GM23248 (cell line): ENCODE data around the gene CRYBG1. TPM values are rescaled to one million over a fixed set of nuclear protein-coding genes. Genes with fewer than 3 reads are reported as not detected.

ENCODE experiments used
- DNase-seq: peaks from one replicate; pipeline ENCODE4 v3.0.0-alpha.2; 2015
- H2AFZ ChIP-seq: fragments of 200-600 bp; sonication (generic); 2 replicates; pipeline ENCODE4 v1.6.1; 2016; ENCODE audit warnings: antibody characterized with exemption
- H3F3A ChIP-seq: fragments of 200-600 bp; sonication (generic); 2 replicates; pipeline ENCODE4 v1.6.1; 2016; ENCODE audit warnings: mild to moderate bottlenecking, antibody characterized with exemption, mixed run types; ENCODE audit not compliant: insufficient read depth
- H3K27ac ChIP-seq: fragments of 200-600 bp; sonication (generic); 2 replicates; pipeline ENCODE4 v1.5.1; 2016; ENCODE audit warnings: mild to moderate bottlenecking
- H3K27me3 ChIP-seq: fragments of 200-600 bp; sonication (generic); replicated peaks from 2 replicates; pipeline ENCODE4 v1.6.1; 2016; ENCODE audit warnings: mild to moderate bottlenecking; ENCODE audit not compliant: insufficient read depth
- H3K36me3 ChIP-seq: fragments of 200-600 bp; sonication (generic); 2 replicates; pipeline ENCODE4 v1.6.1; 2016; ENCODE audit warnings: low read depth, mild to moderate bottlenecking
- H3K4me1 ChIP-seq: fragments of 200-600 bp; sonication (generic); 2 replicates; pipeline ENCODE4 v1.6.1; 2016; ENCODE audit warnings: mild to moderate bottlenecking; ENCODE audit not compliant: insufficient read depth
- H3K4me2 ChIP-seq: fragments of 200-600 bp; sonication (generic); one replicate; pipeline ENCODE4 v1.6.1; 2016; ENCODE audit warnings: mild to moderate bottlenecking; ENCODE audit not compliant: unreplicated experiment
- H3K4me3 ChIP-seq: fragments of 200-600 bp; sonication (generic); 2 replicates; pipeline ENCODE4 v1.5.1; 2016; ENCODE audit warnings: mild to moderate bottlenecking
- H3K79me2 ChIP-seq: fragments of 200-600 bp; sonication (generic); 2 replicates; pipeline ENCODE4 v1.6.1; 2016; ENCODE audit warnings: mild to moderate bottlenecking; ENCODE audit not compliant: insufficient read depth
- H3K9ac ChIP-seq: fragments of 200-600 bp; sonication (generic); 2 replicates; pipeline ENCODE4 v1.6.1; 2016; ENCODE audit warnings: mild to moderate bottlenecking
- H3K9me2 ChIP-seq: fragments of 200-600 bp; sonication (generic); 2 replicates; pipeline ENCODE4 v1.6.1; 2016; ENCODE audit warnings: mixed run types, mild to moderate bottlenecking, moderate library complexity; ENCODE audit not compliant: insufficient read depth
- H3K9me3 ChIP-seq: fragments of 200-600 bp; sonication (generic); one replicate; pipeline ENCODE4 v1.6.1; 2017; ENCODE audit warnings: low read depth
- H4K20me1 ChIP-seq: fragments of 200-600 bp; sonication (generic); 2 replicates; pipeline ENCODE4 v1.6.0; 2016; ENCODE audit not compliant: insufficient read depth
- EZH2 ChIP-seq: fragments of 200-600 bp; sonication (generic); IDR thresholded peaks from 2 replicates; pipeline ENCODE4 v1.6.1; 2018; ENCODE audit warnings: antibody characterized with exemption, mild to moderate bottlenecking; ENCODE audit not compliant: insufficient read depth, poor library complexity, severe bottlenecking
- EZH2phosphoT487 ChIP-seq: fragments of 200-600 bp; sonication (generic); IDR thresholded peaks from 2 replicates; pipeline ENCODE4 v1.6.1; 2018; ENCODE audit warnings: antibody characterized with exemption, moderate library complexity, mild to moderate bottlenecking, low read depth; ENCODE audit not compliant: insufficient read depth
- WGBS, 2 experiments: methylation state at CpG; one replicate each; pipeline ENCODE4 v1.1.6; 2015 to 2017; ENCODE audit warnings: low lambda C conversion rate in 2 of 2, low coverage in 1 of 2; ENCODE audit errors: missing lambda C conversion rate in 2 of 2; 5-methylcytosine and 5-hydroxymethylcytosine counted together
- in situ Hi-C: fragments of 300-500 bp; cut with MboI; formaldehyde crosslinking; loops from 2 replicates; pipeline ENCODE4 v1.15.0; 2020
- polyA plus RNA-seq: library from polyadenylated mRNA; unstranded; fragments of >200 nt; fragmentation: Nextera tagmentation; extraction: Ambion mirVana; gene quantifications from 2 replicates; pipeline ENCODE4 v1.2.1, GENCODE V29; 2016
- total RNA-seq: library from RNA; depleted of rRNA; stranded (reverse); fragments of >200 nt; shearing (Covaris generic); gene quantifications from 2 replicates; pipeline ENCODE4 v1.2.3, GENCODE V29; 2014

Gene CRYBG1
- total and polyA plus RNA-seq, 2 experiments from 2014 or later, result 1.9 to 8.4 TPM

- H3F3A ChIP-seq, result no peaks in the 10 kb centered on the region
- no peak overlapping the region for H3K4me3 ChIP-seq
- H4K20me1 ChIP-seq, result no peaks in the 10 kb centered on the region
- no peak overlapping the region for H3K4me2 ChIP-seq
- H3K4me1 ChIP-seq, result peaks cover 31% of the 10 kb centered on the region
- no peaks in the 10 kb centered on the region for H3K9me3 ChIP-seq
- H3K79me2 ChIP-seq, result no peaks in the 10 kb centered on the region
- DNase-seq, result no peak
- H3K27ac ChIP-seq, result no peak overlapping the region
- TF ChIP-seq EZH2phosphoT487 (no peak), EZH2 (no peak)
- in situ Hi-C loops, result no loop called here
- 60% methylated on average over 3 of the region's 3 CpGs for WGBS, 2 experiments
- H3K9ac ChIP-seq, result no peak overlapping the region
- H3K36me3 ChIP-seq, result no peaks in the 10 kb centered on the region
- no peaks in the 10 kb centered on the region for H3K27me3 ChIP-seq
- no peak overlapping the region for H2AFZ ChIP-seq
- no peaks in the 10 kb centered on the region for H3K9me2 ChIP-seq
Measured at GRCh38 chr6:106477146-106477545, 116.6 kb downstream of the CRYBG1 start.

GRCh38 chr6:106477790-106478189, 117.3 kb downstream of the CRYBG1 start:
- no peaks in the 10 kb centered on the region for H3K36me3 ChIP-seq
- no peaks in the 10 kb centered on the region for H3K9me2 ChIP-seq
- no peak overlapping the region for H3K27ac ChIP-seq
- H3K4me1 ChIP-seq, result peaks cover 31% of the 10 kb centered on the region
- H3K4me2 ChIP-seq, result no peak overlapping the region
- no peaks in the 10 kb centered on the region for H3F3A ChIP-seq
- no peak for TF ChIP-seq EZH2
- TF ChIP-seq EZH2phosphoT487, result no peak
- H4K20me1 ChIP-seq, result no peaks in the 10 kb centered on the region
- H3K9me3 ChIP-seq, result no peaks in the 10 kb centered on the region
- H3K79me2 ChIP-seq, result no peaks in the 10 kb centered on the region
- no peak overlapping the region for H3K4me3 ChIP-seq
- no peak for DNase-seq
- H3K9ac ChIP-seq, result no peak overlapping the region
- in situ Hi-C loops, result no loop called here
- no peak overlapping the region for H2AFZ ChIP-seq
- H3K27me3 ChIP-seq, result no peaks in the 10 kb centered on the region
- 89 to 91% methylated on average over 6 of the region's 6 CpGs for WGBS, 2 experiments

DNA sequence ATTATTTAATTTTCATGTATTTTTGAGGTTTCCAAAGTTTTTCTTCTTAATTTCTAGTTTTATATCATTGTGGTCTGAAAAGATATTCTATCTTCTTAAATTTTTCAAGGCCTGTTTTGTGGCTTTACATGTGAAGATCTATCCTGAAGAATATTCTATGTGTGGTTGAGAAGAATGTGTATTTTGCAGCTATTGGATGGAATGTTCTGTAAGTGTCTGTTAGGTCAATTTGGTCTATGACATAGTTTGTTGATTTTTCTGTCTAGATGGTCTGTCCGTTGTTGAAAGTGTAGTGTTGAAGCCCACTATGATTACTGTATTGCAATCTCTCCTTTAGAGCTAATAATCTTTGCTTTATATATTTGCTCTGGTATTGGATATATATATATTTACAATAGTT, 125.7 kb downstream of the CRYBG1 start:
- Histone ChIP-seq H3K4me1 (0 out of 2 replicates have a peak, but pooled peaks cover 7% of the 10 kb centered on the region), H3K36me3 (no peaks in the 10 kb centered on the region), H3K9me2 (no peaks in the 10 kb centered on the region), H3K79me2 (no peaks in the 10 kb centered on the region), H3K27ac (no peak overlapping the region), H3K4me3 (no peak overlapping the region), H3K9ac (no peak overlapping the region), H4K20me1 (no peaks in the 10 kb centered on the region), H3F3A (no peaks in the 10 kb centered on the region), H2AFZ (no peak overlapping the region), H3K27me3 (no peaks in the 10 kb centered on the region), H3K9me3 (no peaks in the 10 kb centered on the region), H3K4me2 (no peak overlapping the region)
- 77 to 88% methylated on average over 1 of the region's 1 CpG for WGBS, 2 experiments
- in situ Hi-C loops, result no loop called here
- DNase-seq, result peak; percentile 19
- TF ChIP-seq EZH2 (no peak), EZH2phosphoT487 (no peak)

DNA sequence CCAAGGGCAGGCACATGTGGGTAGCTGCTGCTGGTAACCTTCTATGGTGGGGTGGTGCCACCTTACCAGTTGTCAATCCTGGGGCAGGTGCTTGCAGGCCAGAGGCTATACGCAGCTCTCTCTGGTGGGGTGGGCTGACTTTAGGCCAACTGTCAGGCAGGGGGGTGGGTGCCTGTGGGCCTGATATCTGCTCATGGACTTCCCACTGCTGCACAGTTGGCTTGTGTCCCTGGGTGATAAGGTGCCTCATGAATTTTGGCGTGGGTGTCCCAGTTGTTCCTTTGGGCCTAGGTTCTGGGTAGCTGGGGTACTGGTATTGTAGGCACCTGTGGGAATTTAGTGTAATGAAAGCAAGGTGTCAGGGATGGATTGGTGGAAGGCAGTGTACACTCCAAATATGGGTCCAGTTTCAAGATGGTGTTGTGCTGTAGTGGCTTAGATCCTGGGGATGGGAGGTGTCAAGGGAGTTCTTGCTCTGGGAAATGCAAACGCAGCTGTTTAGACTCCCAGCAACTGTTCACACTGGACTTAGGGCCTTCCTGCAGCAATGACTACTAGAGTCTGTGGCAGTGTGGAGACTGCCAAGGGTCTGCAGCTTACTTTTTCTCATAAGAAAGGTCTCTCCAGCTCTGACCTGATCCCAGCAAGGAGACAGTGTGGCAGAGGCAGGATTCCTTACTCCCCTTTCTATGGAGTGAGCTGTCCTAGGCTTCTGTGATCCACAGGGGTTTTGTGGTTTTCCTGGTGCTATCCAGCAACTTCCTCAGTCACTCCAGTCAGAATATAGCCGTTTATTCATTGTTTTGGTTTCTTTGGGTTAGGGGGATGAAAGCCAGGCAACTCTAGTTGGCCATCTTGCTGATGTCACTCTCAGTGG, 128.2 kb downstream of the CRYBG1 start:
- H3K4me1 ChIP-seq, result 0 out of 2 replicates have a peak, but pooled peaks cover 7% of the 10 kb centered on the region
- no peak overlapping the region for H3K4me2 ChIP-seq
- H3F3A ChIP-seq, result no peaks in the 10 kb centered on the region
- H3K9ac ChIP-seq, result no peak overlapping the region
- 57 to 60% methylated on average over 4 of the region's 4 CpGs for WGBS, 2 experiments
- peak; percentile 40 for DNase-seq
- H3K27ac ChIP-seq, result no peak overlapping the region
- H3K36me3 ChIP-seq, result no peaks in the 10 kb centered on the region
- H3K27me3 ChIP-seq, result no peaks in the 10 kb centered on the region
- no peaks in the 10 kb centered on the region for H4K20me1 ChIP-seq
- TF ChIP-seq EZH2phosphoT487, result no peak
- TF ChIP-seq EZH2, result no peak
- in situ Hi-C loops, result no loop called here
- no peaks in the 10 kb centered on the region for H3K9me2 ChIP-seq
- H3K4me3 ChIP-seq, result no peak overlapping the region
- no peaks in the 10 kb centered on the region for H3K79me2 ChIP-seq
- H2AFZ ChIP-seq, result no peak overlapping the region
- no peaks in the 10 kb centered on the region for H3K9me3 ChIP-seq
